Measurements from ENCODE around the gene TM9SF1. TPM values are rescaled to one million over a fixed set of nuclear protein-coding genes. Genes with fewer than 3 reads are reported as not detected.
"Not testable (repeated sequence)": the region's sequence is repeated elsewhere in the genome, so short reads cannot be mapped to it uniquely, and the experiment has no call there.

The TM9SF1 gene
- total RNA-seq, 3 donors from 2014 or later (not counting 1 experiment from before 2014, with no cell fraction given), result 15.2 to 32.1 (median 28.7) TPM

DNA sequence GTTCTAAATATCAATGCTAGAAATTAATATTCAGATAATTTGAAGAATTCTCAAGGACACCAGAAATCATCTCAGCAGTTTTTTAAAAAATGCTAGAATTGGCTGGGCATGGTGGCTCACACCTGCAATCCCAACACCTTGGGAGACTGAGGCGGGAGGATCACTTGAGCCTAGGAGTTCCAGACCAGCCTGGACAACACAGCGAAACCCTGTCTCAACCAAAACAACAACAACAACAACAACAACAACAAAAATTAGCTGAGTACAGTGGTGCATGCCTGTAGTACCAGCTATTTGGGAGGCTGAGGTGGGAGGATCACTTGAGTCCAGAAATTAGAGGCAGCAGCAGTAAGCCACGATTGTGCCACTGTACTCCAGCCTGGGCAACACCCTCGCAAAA is 23.8 kb upstream of the TM9SF1 start:
- no peak overlapping the region for H3K27ac Mint-ChIP-seq
- no peaks in the 10 kb centered on the region for H3K27me3 ChIP-seq (ENCODE audit: control insufficient read depth, insufficient read depth, low read length)
- 100% methylated on average over 1 of the region's 4 CpGs for WGBS (ENCODE audit: insufficient coverage)
- no peak overlapping the region for H3K27ac ChIP-seq (ENCODE audit: low read length)
- peaks cover 24 to 25% of the 10 kb centered on the region in 2 donors for H3K4me1 Mint-ChIP-seq
- no peak for TF ChIP-seq CTCF (IDR thresholded peaks at IDR 0.05)
- H3K27me3 Mint-ChIP-seq (ENCODE audit: low read depth in 2 of 2), result no peaks in the 10 kb centered on the region
- H3K4me3 Mint-ChIP-seq, result no peak overlapping the region
- ATAC-seq, result no peak
- H3K9me3 Mint-ChIP-seq, result no peaks in the 10 kb centered on the region
- H3K36me3 Mint-ChIP-seq, result no peaks in the 10 kb centered on the region
- no peak overlapping the region for H3K4me3 ChIP-seq (ENCODE audit: low read length)
- DNase-seq, result no peak
- peaks cover 4% of the 10 kb centered on the region for H3K36me3 ChIP-seq (ENCODE audit: control insufficient read depth, insufficient read depth, low read length)
- no peaks in the 10 kb centered on the region for H3K9me3 ChIP-seq (ENCODE audit: control insufficient read depth, insufficient read depth, low read length)
- intact Hi-C loops (cut with micrococcal nuclease), result loop anchor here (5.0 kb wide), 1 partner anchor 93 kb away; the partner anchor contains the start of genes LTB4R and LTB4R2
- H3K4me1 ChIP-seq (ENCODE audit: control insufficient read depth, insufficient read depth, low read length), result peaks cover 17% of the 10 kb centered on the region

DNA sequence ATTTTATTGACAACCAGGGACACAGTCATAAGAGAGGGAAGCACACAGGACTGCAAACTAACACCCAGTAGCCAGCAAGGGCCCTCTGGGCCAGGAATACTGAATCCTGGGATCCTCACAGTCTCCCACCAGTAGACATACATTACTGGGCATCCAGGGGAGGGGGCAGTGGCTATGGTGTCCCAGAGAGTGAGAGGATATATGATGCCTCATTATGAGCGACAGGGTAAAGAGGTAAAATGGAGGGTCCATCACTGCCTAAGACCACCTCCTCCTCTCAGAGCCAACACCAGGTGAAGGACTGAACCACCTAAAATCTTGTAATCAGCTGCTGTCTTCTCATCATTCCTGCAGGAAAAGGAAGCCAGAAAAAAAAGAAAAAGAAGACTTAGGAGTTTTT is 21.6 kb upstream of the TM9SF1 start:
- not testable (repeated sequence) for H3K36me3 ChIP-seq (ENCODE audit: control insufficient read depth, insufficient read depth, low read length); H3K9me3 Mint-ChIP-seq; H3K27ac ChIP-seq (ENCODE audit: low read length); DNase-seq; H3K36me3 Mint-ChIP-seq; H3K9me3 ChIP-seq (ENCODE audit: control insufficient read depth, insufficient read depth, low read length); H3K4me3 ChIP-seq (ENCODE audit: low read length); H3K4me3 Mint-ChIP-seq; ATAC-seq; H3K27me3 Mint-ChIP-seq (ENCODE audit: low read depth in 2 of 2); H3K27me3 ChIP-seq (ENCODE audit: control insufficient read depth, insufficient read depth, low read length)
- no CpG with 5 or more reads among the region's 1 CpG for WGBS (ENCODE audit: insufficient coverage)
- H3K4me1 ChIP-seq (ENCODE audit: control insufficient read depth, insufficient read depth, low read length), result peaks cover 30% of the 10 kb centered on the region
- intact Hi-C loops (cut with micrococcal nuclease), result loop anchor here (1.0 to 5.0 kb wide), 6 partner anchors 15 to 214 kb away; partner anchors contain the start of genes GMPR2, LTB4R, LTB4R2 and NEDD8
- Mint-ChIP-seq H3K4me1 (peaks cover 39 to 44% of the 10 kb centered on the region in 2 donors), H3K27ac (peak overlapping the region; percentile 98 to 99)

GRCh38 chr14:24216345-24216699 is 21.1 kb upstream of the TM9SF1 start:
- peaks cover 5% of the 10 kb centered on the region for H3K36me3 ChIP-seq (ENCODE audit: control insufficient read depth, insufficient read depth, low read length)
- 88% methylated on average over 2 of the region's 2 CpGs for WGBS (ENCODE audit: insufficient coverage)
- Mint-ChIP-seq H3K27ac (peak overlapping the region; percentile 98 to 99), H3K36me3 (peaks cover 6% of the 10 kb centered on the region), H3K4me3 (peak overlapping the region; percentile 90), H3K27me3 (ENCODE audit: low read depth in 2 of 2) (no peaks in the 10 kb centered on the region), H3K4me1 (peaks cover 45 to 49% of the 10 kb centered on the region in 2 donors), H3K9me3 (no peaks in the 10 kb centered on the region)
- intact Hi-C loops (cut with micrococcal nuclease), result loop anchor here (1.0 to 5.0 kb wide), 6 partner anchors 16 to 214 kb away; partner anchors contain the start of genes GMPR2, LTB4R, LTB4R2 and NEDD8
- ATAC-seq, result no peak
- no peak overlapping the region for H3K4me3 ChIP-seq (ENCODE audit: low read length)
- no peaks in the 10 kb centered on the region for H3K9me3 ChIP-seq (ENCODE audit: control insufficient read depth, insufficient read depth, low read length)
- no peaks in the 10 kb centered on the region for H3K27me3 ChIP-seq (ENCODE audit: control insufficient read depth, insufficient read depth, low read length)
- H3K27ac ChIP-seq (ENCODE audit: low read length), result peak overlapping the region; percentile 19
- H3K4me1 ChIP-seq (ENCODE audit: control insufficient read depth, insufficient read depth, low read length), result peaks cover 30% of the 10 kb centered on the region
- no peak for TF ChIP-seq CTCF (IDR thresholded peaks at IDR 0.05)
- DNase-seq, result no peak

GRCh38 chr14:24215495-24216344 is 20.5 kb upstream of the TM9SF1 start, which contains the start of gene MDP1:
Gene MDP1, minus strand, starts transcription at chr14:24216066. Its CDS starts 111 bp downstream, at chr14:24215955.
- peaks cover 9% of the 10 kb centered on the region for H3K36me3 ChIP-seq (ENCODE audit: control insufficient read depth, insufficient read depth, low read length)
- H3K4me3 ChIP-seq (ENCODE audit: low read length), result peak within 1 kb of the TSS; percentile 63
- peak; percentile 61 for TF ChIP-seq CTCF (IDR thresholded peaks at IDR 0.05)
- peak within 1 kb of the TSS; percentile 82 for H3K27ac ChIP-seq (ENCODE audit: low read length)
- Mint-ChIP-seq H3K9me3 (no peaks in the 10 kb centered on the region), H3K4me1 (peaks cover 48 to 50% of the 10 kb centered on the region in 2 donors), H3K36me3 (peaks cover 6% of the 10 kb centered on the region), H3K27me3 (ENCODE audit: low read depth in 2 of 2) (no peaks in the 10 kb centered on the region), H3K27ac (peak within 1 kb of the TSS; percentile 98 to 99), H3K4me3 (peak within 1 kb of the TSS; percentile 90)
- H3K27me3 ChIP-seq (ENCODE audit: control insufficient read depth, insufficient read depth, low read length), result no peaks in the 10 kb centered on the region
- H3K9me3 ChIP-seq (ENCODE audit: control insufficient read depth, insufficient read depth, low read length), result no peaks in the 10 kb centered on the region
- DNase-seq (peak; percentile 81 to 96), ATAC-seq (peak; percentile 74 to 86 (median 74))
- intact Hi-C loops (cut with micrococcal nuclease), result loop anchor here (1.0 to 5.0 kb wide), 6 partner anchors 17 to 215 kb away; partner anchors contain the start of genes GMPR2, LTB4R, LTB4R2 and NEDD8
- H3K4me1 ChIP-seq (ENCODE audit: control insufficient read depth, insufficient read depth, low read length), result peaks cover 30% of the 10 kb centered on the region
- 0% methylated on average over 38 of the region's 40 CpGs for WGBS (ENCODE audit: insufficient coverage)

Data from natural killer cell (primary cell).